Gastrocnemius medialis (tissue), 4 donors: ENCODE measurements around the gene SNRPB. TPM values are rescaled to one million over a fixed set of nuclear protein-coding genes. Genes with fewer than 3 reads are reported as not detected.

Experiments
- ATAC-seq, 2 donors: fragments of 150-250 bp; one replicate each; pipeline ENCODE4 v1.9.1; 2016
- DNase-seq, 2 donors: peaks; one replicate each; pipeline ENCODE4 v3.0.0-alpha.2; 2019
- H3K27ac ChIP-seq, 4 donors: fragments of 200-600 bp; sonication (generic); 1 replicate in 1 of 4; 2 replicates in 3 of 4; pipeline ENCODE4 v1.5.1; 2016 to 2018; ENCODE audit warnings: mild to moderate bottlenecking in 2 of 4, moderate library complexity in 1 of 4
- H3K27me3 ChIP-seq, 3 donors: fragments of 200-600 bp; sonication (generic) in 2 of 3; 1 replicate in 1 of 3; 2 replicates in 2 of 3; pipeline versions ENCODE4 v1.5.1 to v1.6.0; 2016 to 2019; ENCODE audit warnings: mild to moderate bottlenecking in 1 of 3, moderate library complexity in 1 of 3
- H3K36me3 ChIP-seq, 2 donors: fragments of 200-600 bp; sonication (generic) in 1 of 2; one replicate each; pipeline ENCODE4 v1.5.1; 2017 to 2018
- H3K4me1 ChIP-seq, 2 donors: fragments of 200-600 bp; sonication (generic) in 1 of 2; one replicate each; pipeline ENCODE4 v1.5.1; 2016 to 2017; ENCODE audit warnings: mild to moderate bottlenecking in 2 of 2
- H3K4me3 ChIP-seq, 4 donors: fragments of 200-600 bp; sonication (generic) in 3 of 4; 1 replicate in 1 of 4; 2 replicates in 3 of 4; pipeline ENCODE4 v1.5.1; 2016 to 2019; ENCODE audit warnings: mild to moderate bottlenecking in 2 of 4
- H3K9me3 ChIP-seq, 3 donors: fragments of 200-600 bp; sonication (generic) in 2 of 3; 1 replicate in 1 of 3; 2 replicates in 2 of 3; pipeline ENCODE4 v1.5.1; 2016 to 2019
- POLR2A ChIP-seq, 2 donors: fragments of 450-650 bp; IDR thresholded peaks; one replicate each; pipeline ENCODE4 v1.6.1; 2017; ENCODE audit warnings: antibody characterized with exemption in 2 of 2, mild to moderate bottlenecking in 2 of 2, moderate library complexity in 2 of 2
- in situ Hi-C, 4 donors: fragments of 200-750 bp; cut with MboI; loops; one replicate each; pipeline versions ENCODE4 v1.15.0 to v1.8.0; 2017; ENCODE audit warnings: low sequenced_read_pairs in 4 of 4
- intact Hi-C: fragments of 100-400 bp; cut with DNase I; formaldehyde crosslinking; loops from one replicate; pipeline ENCODE4 v1.15.1; 2023; ENCODE audit warnings: low total_unique reads
- total RNA-seq, 4 donors: library from RNA; depleted of rRNA; stranded (reverse); fragments of >200 nt; gene quantifications; one replicate each; pipeline versions ENCODE4 v1.1.0 to v1.2.3, GENCODE V29; 2016
- TF ChIP-seq, protein P1 (sequence below), 5 experiments: fragments of 450-650 bp in 3 of 5; fragments of 200-600 bp in 2 of 5; sonication (generic) in 2 of 5; IDR thresholded peaks in 4 of 5; conservative IDR thresholded peaks in 1 of 5; 1 replicate in 4 of 5; 2 replicates in 1 of 5; pipeline ENCODE4 v1.5.1; 2016 to 2019; ENCODE audit warnings: antibody characterized with exemption in 5 of 5, mild to moderate bottlenecking in 3 of 5, moderate library complexity in 3 of 5

SNRPB gene
- total RNA-seq, 4 donors from 2014 or later = 131 to 209 (median 190) TPM

- H3K4me1 ChIP-seq = no peaks in the 10 kb centered on the region
- no peaks in the 10 kb centered on the region for H3K27me3 ChIP-seq
- TF ChIP-seq POLR2A (IDR thresholded peaks at IDR 0.05) = no peak
- TF ChIP-seq, protein P1, sequence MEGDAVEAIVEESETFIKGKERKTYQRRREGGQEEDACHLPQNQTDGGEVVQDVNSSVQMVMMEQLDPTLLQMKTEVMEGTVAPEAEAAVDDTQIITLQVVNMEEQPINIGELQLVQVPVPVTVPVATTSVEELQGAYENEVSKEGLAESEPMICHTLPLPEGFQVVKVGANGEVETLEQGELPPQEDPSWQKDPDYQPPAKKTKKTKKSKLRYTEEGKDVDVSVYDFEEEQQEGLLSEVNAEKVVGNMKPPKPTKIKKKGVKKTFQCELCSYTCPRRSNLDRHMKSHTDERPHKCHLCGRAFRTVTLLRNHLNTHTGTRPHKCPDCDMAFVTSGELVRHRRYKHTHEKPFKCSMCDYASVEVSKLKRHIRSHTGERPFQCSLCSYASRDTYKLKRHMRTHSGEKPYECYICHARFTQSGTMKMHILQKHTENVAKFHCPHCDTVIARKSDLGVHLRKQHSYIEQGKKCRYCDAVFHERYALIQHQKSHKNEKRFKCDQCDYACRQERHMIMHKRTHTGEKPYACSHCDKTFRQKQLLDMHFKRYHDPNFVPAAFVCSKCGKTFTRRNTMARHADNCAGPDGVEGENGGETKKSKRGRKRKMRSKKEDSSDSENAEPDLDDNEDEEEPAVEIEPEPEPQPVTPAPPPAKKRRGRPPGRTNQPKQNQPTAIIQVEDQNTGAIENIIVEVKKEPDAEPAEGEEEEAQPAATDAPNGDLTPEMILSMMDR (IDR thresholded peaks at IDR 0.05 in 4 of 5, conservative IDR thresholded peaks at IDR 0.05 in 1 of 5) = no peak
- H3K27ac ChIP-seq = no peak overlapping the region
- peaks cover 0 to 22% of the 10 kb centered on the region in 2 donors for H3K36me3 ChIP-seq
- in situ Hi-C loops = loop anchor here in 1 of 4 donors (25.0 kb wide), 1 partner anchor 1344 kb away; the partner anchor contains the start of gene PSMF1
- H3K4me3 ChIP-seq = no peak overlapping the region
- ATAC-seq = no peak
- no peaks in the 10 kb centered on the region for H3K9me3 ChIP-seq
- no peak for DNase-seq
- intact Hi-C loops = no loop called here
Measured at GRCh38 chr20:2455771-2456497, 14.7 kb downstream of the SNRPB start.

DNA sequence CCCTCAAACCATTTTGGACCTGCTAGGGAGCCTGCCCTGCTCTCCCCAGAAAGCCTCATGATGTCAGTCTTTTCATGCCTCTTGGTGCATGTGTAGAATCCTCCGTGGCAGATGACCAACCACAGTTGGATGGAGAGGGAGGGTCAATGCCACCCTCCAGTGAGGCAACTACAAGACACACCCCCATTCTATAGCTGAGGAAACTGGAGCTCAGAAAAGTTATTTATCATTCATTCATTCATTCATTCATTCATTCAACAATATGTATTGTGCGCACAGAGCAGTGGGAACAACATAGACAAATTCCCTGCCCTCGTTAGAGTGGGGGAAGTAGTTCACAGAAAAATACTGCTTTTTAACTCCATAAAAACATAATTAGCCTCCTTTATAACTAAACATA, 16.8 kb downstream of the SNRPB start:
- TF ChIP-seq, protein P1 (IDR thresholded peaks at IDR 0.05 in 4 of 5, conservative IDR thresholded peaks at IDR 0.05 in 1 of 5) = no peak
- TF ChIP-seq POLR2A (IDR thresholded peaks at IDR 0.05) = no peak
- no peak for DNase-seq
- Histone ChIP-seq H3K4me1 (no peaks in the 10 kb centered on the region), H3K27me3 (no peaks in the 10 kb centered on the region), H3K4me3 (no peak overlapping the region), H3K27ac (no peak overlapping the region), H3K9me3 (no peaks in the 10 kb centered on the region), H3K36me3 (peaks cover 0 to under 1% of the 10 kb centered on the region in 2 donors)
- no peak for ATAC-seq
- intact Hi-C loops = no loop called here
- in situ Hi-C loops = loop anchor here in 2 of 4 donors (5.0 to 25.0 kb wide), 2 partner anchors 246 to 1341 kb away; partner anchors contain the start of gene PSMF1 (in 1 of the 2)

DNA sequence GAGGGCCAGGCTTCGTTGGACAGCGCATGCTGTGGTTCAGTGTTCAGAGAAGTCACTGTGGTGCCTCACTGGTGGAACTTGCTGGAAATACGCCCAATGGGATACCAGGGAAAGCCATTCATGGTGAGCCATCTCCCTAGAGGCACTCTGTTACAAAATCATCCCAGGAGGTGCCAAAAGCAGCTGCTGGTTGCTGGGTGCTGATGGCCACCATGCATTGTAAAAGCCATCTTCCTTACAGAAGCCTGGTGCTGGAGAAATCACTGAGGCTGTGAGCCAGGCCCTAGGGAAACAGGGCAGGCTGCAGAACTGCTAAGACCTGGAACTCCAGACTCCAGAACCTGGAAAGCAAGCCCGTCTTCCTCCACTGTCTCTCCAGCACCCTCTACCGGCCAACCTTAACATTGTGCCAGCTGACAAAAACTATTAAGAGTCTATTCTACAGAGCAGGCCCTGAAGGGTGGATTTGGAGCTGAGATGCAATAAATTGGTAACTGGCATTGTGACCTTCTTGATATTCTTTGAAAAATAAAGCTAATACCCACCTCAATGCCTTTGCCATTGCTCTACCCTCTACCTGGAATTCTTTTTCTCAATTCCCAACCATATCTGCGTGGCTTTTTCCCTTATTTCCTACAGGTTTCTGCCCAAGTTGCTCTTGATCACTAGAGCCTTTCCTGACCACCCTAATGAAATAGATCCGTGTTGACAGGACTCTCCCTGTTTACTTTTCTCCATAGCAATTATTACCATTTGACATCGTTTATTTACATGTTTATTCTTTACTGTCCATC, 18.5 kb downstream of the SNRPB start:
- in situ Hi-C loops = loop anchor here in 2 of 4 donors (5.0 to 25.0 kb wide), 2 partner anchors 245 to 1340 kb away; partner anchors contain the start of gene PSMF1 (in 1 of the 2)
- DNase-seq = peak; percentile 37 to 57

DNA sequence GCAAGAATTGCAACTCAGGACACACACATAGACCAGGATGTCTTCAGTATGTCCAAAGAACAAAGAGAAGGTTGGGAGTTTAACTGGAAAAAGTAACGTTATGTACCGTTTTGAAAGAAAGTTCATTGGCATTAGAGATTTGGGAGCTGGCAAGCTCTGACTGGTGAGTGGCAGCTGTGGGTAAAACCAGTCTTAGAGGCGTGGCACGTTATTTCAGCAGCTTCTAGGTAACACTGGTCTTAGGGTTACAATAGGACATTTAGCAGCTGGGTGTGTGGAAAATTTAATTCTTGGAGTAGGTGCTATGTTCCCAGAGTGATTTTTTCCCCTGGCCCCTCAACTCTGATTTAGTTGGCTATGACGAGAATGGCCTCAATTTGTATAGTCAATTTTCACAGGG, 19.2 kb downstream of the SNRPB start:
- no peak overlapping the region for H3K4me3 ChIP-seq
- in situ Hi-C loops = loop anchor here in 2 of 4 donors (5.0 to 25.0 kb wide), 2 partner anchors 244 to 1339 kb away; partner anchors contain the start of gene PSMF1 (in 1 of the 2)

More for the DNA sequence above, 18.5 kb downstream of the SNRPB start:
- intact Hi-C loops = loop anchor here (1.0 kb wide), 1 partner anchor 245 kb away; no protein-coding TSS in a partner anchor
- Histone ChIP-seq H3K27ac (no peak overlapping the region), H3K4me1 (no peaks in the 10 kb centered on the region), H3K9me3 (no peaks in the 10 kb centered on the region), H3K27me3 (no peaks in the 10 kb centered on the region), H3K36me3 (no peaks in the 10 kb centered on the region), H3K4me3 (no peak overlapping the region)
- TF ChIP-seq, protein P1 (IDR thresholded peaks at IDR 0.05 in 4 of 5, conservative IDR thresholded peaks at IDR 0.05 in 1 of 5) = peak; percentile 51 to 82 (median 60)
- no peak for TF ChIP-seq POLR2A (IDR thresholded peaks at IDR 0.05)
- ATAC-seq = peak; percentile 42 to 83

More for the DNA sequence above, 19.2 kb downstream of the SNRPB start:
- H3K9me3 ChIP-seq = no peaks in the 10 kb centered on the region
- H3K4me1 ChIP-seq = no peaks in the 10 kb centered on the region
- H3K36me3 ChIP-seq = no peaks in the 10 kb centered on the region
- no peak for DNase-seq
- no peak for ATAC-seq
- no peaks in the 10 kb centered on the region for H3K27me3 ChIP-seq
- intact Hi-C loops = no loop called here
- no peak for TF ChIP-seq POLR2A (IDR thresholded peaks at IDR 0.05)
- TF ChIP-seq, protein P1 (IDR thresholded peaks at IDR 0.05 in 4 of 5, conservative IDR thresholded peaks at IDR 0.05 in 1 of 5) = no peak
- no peak overlapping the region for H3K27ac ChIP-seq
